Activated CD4-positive, alpha-beta T cell treated with anti-CD3 and anti-CD28 coated beads, Interleukin-2, amount 50 U/mL, for 4 hours (primary cell): ENCODE results near the gene GPR39.

ENCODE experiments used
- DNase-seq, 2 experiments: peaks; one replicate each; pipeline ENCODE4 v3.0.0-alpha.2; 2020

The GPR39 gene

GRCh38 chr2:132681766-132682165, 265.2 kb downstream of the GPR39 start:
- no peak for DNase-seq

DNA sequence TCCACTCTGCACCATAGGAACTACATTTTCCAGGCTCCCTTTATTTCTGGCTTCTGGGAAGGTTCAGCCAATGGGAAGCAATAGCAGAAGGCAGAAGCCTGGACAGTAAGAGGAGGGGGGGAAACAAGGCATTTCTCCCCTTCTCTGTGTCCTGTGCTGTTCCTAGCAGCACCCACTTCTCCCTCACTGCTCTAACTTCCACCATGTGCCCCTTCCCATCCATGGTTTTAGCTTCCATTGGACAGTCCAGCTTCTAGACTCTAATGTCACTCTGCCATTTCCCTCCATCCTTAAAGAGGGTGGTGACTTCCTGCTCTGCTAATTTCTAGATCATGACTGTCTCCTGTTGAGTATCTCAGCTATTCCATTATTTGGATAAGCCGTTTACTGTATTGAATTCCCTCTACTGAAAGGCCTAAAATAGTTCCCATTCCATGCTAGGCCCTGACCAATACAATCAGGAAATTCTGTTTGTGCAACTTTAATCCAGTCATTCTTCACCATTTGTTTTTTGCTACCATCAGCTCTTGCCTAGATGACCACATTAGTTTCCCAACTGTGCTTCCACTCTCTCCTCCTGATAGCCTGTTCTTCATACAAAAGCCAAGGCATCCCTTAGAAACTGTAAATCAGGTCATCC, 274.2 kb downstream of the GPR39 start:
- no peak for DNase-seq

DNA sequence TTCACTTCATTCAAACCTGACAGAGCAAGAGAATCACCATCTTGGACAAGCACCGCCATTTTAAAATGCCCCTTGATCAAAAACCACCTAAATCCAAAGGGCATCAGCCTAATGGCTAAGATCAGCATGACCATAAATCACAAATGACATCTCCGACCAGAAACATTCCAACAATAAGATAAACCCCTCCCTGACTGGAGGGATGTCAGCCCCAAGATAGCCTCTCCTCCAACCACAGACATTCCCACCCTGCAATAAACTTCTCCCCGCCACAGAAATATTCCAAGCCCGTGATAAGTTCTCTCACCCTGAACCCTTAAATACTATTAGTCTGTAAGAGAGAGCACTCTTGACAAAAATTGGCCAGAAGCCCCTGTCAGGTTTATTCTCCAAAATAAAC, 275.0 kb downstream of the GPR39 start:
- no peak for DNase-seq

DNA sequence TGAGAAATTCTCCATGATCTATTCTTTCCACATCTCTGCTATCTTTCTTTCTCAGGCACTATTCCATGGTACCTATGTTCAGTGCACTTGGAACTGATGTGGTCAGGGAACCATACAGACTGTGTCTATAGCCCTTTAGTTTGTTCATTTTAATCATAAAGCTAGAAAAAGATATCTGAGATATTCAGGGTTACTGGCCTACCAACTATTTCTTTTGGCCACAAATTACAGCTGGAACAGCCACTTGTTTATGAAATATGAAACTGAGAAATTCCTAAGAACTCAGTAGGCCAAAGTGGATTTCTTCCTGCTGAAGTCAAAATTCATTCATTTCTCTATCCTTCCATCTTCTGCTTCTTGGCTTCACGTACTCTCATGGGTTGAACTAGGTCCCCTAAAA, 276.2 kb downstream of the GPR39 start:
- no peak for DNase-seq
